Fibroblast of upper back skin (primary cell): ENCODE data around the gene USP44.
"Not testable (repeated sequence)": the region's sequence is repeated elsewhere in the genome, so short reads cannot be mapped to it uniquely, and the experiment has no call there.

Experiments
- DNase-seq: peaks from one replicate; pipeline ENCODE4 v3.0.0-alpha.2; 2013

Gene USP44

GRCh38 chr12:95505039-95505438, 46.2 kb downstream of the USP44 start:
- DNase-seq, result no peak

DNA sequence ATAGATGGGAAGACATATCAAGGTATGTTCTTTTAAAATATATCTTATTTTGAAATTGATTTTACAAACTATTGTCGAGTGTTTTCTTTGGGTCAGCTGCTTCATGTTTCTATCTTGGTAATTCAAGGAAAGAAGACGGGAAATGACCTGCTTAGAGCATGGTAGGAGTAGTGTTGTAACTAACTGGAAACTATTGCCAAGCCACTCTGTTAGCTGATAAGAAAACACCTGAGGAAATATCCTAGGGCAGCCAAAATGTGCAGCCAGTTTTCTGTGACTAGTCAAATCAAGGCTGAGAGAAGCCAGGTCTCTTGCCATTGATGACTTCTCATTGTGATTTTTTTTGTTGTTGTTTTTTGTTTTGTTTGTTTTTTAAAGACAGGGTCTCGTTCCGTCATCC, 47.1 kb downstream of the USP44 start:
- no peak for DNase-seq

- DNase-seq, result no peak
These were observed 51.5 kb downstream of the USP44 start for GRCh38 chr12:95499772-95500171.

GRCh38 chr12:95498968-95499367, 52.3 kb downstream of the USP44 start:
- DNase-seq, result no peak

DNA sequence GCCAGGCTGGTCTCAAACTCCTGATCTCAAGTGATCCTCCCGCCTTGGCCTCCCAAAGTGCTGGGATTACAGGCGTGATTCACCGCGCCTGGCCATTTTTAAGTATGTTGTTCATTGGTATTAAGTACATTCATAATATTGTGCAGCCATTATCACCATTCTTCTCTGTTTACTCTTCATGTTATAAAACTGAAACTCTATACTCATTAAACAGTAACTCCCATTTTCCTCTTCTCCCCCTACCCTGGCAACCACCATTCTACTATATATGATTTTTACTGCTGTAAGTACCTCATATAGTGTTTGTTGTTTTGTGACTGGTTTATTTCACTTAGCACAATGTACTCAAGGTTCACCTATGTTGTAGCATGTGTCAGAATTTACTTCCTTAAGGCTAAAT, 54.2 kb downstream of the USP44 start:
- DNase-seq, result no peak

GRCh38 chr12:95495433-95495832, 55.8 kb downstream of the USP44 start:
- no peak for DNase-seq

DNA sequence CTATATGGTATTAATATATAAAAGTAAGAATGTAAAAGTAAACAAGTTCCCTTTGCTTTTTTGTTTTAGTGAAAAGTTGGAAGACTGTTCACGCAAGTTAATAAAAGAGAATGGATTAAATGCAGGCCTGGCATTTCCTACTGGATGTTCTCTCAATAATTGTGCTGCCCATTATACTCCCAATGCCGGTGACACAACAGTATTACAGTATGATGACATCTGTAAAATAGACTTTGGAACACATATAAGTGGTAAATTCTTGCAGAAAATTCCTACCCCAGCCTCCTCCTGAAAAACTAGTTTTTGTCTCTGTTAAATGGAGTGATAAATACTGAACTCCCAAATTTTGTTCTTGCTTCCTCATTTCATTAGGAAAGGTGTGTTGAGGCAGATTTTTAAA, 56.4 kb downstream of the USP44 start:
- DNase-seq, result no peak

DNA sequence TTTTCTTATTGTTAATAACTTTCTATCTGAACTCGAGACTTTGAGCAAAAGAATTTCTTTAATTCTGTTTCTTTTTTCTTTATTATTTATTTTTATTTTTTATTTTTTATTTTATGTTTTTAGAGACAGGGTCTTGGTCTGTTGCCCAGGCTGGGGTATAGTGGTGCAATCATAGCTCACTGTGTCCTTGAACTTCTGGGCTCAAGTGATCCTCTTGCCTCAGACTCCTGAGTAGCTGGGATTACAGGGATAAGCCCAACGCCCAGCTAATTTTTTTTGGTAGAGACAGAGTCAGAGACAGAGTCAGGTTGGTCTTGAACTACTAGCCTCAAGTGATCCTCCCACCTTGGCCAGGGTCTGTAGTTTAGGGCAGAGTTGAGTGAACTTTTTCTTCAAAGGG, 58.8 kb downstream of the USP44 start:
- DNase-seq, result no peak

DNA sequence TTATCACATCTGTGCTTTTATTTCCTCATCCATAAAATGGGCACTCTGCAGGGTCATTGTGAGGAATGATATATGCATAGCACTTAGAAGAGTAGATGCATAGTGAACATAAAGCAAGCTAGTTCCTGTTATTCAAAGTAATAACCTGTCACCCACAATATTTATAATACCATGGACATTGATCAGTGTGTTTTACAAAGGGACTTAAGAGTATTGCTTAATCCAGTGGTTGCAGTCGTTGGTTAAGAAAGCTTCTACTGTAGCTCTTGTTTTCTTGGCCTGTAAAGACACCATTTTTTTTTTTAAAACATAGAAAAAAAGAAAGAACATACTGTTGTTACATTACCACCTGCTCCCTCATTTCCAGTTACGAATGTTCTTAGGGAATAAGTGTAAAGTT, 64.3 kb downstream of the USP44 start:
- no peak for DNase-seq

DNA sequence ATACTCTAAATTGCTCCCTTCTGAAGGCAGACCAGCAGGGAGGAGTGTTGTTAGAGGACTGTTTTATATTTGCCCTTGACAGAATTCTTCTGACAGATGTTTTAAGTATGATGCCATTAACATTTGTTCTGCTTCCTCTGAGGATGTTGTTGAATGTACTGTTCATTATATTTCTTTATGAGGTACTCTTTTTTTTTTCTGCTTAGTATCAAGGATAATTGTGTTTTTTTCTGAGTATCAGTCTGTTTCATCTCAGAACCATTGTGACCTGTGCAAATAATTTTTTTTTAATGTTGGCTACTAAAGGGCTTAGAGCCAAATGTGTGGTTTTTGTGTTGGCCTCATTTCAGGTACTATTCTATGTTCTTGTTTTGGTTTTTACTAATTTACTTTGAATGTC, 66.8 kb downstream of the USP44 start:
- DNase-seq, result no peak

GRCh38 chr12:95482564-95482963, 68.7 kb downstream of the USP44 start:
- not testable (repeated sequence) for DNase-seq

GRCh38 chr12:95481888-95482287, 69.4 kb downstream of the USP44 start:
- DNase-seq, result no peak

- DNase-seq, result no peak
These were observed 70.2 kb downstream of the USP44 start for GRCh38 chr12:95481072-95481471.

DNA sequence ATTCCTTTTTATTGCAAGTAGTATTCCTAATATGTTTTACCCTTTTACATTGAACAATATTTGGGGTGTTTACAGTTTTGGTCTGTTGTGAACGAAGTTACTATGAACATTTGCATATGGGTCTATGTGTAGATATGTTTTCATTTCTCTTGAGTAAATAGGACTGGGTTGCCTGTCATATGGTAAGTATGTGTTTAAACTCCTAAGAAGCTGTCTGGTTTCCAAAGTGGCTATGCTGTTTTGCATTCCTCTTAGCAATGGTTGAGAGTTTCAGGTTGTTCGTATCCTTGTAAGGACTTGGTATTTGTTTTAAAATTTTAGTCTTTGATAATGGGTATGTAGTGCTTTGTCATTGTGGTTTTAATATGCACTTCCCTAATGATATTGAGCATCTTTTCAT, 71.0 kb downstream of the USP44 start:
- DNase-seq, result peak; percentile 14

GRCh38 chr12:95474660-95474958, 76.7 kb downstream of the USP44 start:
- DNase-seq, result no peak

DNA sequence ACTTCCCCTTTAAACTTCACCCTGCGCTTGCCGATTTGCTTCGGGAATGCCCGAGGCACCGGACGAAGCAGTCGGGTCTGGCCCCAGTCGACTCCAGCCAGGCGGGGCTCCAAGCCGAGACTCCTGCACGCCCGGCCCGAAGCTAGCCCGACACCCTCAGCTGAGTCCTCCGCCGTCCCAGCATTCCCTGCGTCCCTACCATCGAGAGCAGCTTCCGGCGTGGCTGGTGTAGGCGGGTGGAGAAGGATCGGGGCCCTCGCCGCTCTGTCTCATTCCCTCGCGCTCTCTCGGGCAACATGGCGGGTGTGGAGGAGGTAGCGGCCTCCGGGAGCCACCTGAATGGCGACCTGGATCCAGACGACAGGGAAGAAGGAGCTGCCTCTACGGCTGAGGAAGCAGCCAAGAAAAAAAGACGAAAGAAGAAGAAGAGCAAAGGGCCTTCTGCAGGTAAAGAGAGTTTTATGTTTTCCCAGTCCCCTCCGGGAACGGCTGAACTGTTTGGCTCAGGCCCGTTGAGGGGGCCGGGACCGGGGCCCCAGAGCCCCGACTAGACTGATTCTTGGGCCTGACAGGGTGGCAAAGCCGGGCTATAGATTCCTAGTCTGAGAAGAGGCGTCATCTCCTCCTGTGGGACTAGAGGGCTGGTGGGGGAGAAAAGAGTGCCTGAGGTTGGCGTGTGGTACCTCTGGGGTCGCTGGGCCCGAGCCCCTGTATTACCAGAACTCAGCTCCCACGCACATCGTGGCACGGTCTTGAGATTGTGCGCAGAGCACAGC, 77.2 kb downstream of the USP44 start, which contains the start of gene METAP2:
Gene METAP2 (plus strand): TSS at position 269 of the 776 bp plus-strand sequence. CDS start 28 bp downstream, at position 297.
- DNase-seq, result peak; percentile 97

GRCh38 chr12:95473231-95473883, 77.9 kb downstream of the USP44 start:
- peak; percentile 33 for DNase-seq

DNA sequence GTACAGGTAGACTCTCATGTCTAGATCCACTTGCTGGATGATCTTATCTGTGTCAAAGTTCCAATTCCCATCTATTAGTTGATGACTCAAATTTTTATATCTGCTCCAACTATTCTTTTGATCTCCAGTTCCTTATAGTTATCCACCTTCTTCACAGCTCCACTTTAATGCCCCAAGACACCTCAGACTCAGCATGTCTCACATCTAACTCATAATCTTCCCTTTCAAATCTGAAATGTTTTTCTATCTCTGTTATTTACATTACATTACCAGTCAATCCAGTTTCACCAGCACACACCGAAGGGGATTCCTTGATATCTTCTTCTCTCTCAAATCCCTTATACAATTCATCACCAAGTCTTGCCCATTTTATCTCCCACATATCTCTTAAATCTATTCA, 81.0 kb downstream of the USP44 start:
- no peak for DNase-seq
